Measurements from ENCODE around the gene CYTH2.
"Not testable (repeated sequence)": the region's sequence is repeated elsewhere in the genome, so short reads cannot be mapped to it uniquely, and the experiment has no call there.

CYTH2 gene

GRCh38 chr19:48513289-48514122 lies 44.3 kb downstream of the CYTH2 start:
- peak; percentile 75 for DNase-seq

- DNase-seq, result no peak
These were observed 44.9 kb downstream of the CYTH2 start for GRCh38 chr19:48514123-48514458.

- DNase-seq, result no peak
These were observed 47.4 kb downstream of the CYTH2 start for GRCh38 chr19:48516536-48516935.

GRCh38 chr19:48518207-48518606 lies 49.0 kb downstream of the CYTH2 start:
- DNase-seq, result no peak

- not testable (repeated sequence) for DNase-seq
These were observed 50.3 kb downstream of the CYTH2 start for GRCh38 chr19:48519426-48519825.

- no peak for DNase-seq
These were observed 51.0 kb downstream of the CYTH2 start for GRCh38 chr19:48520134-48520533.

- no peak for DNase-seq
These were observed 55.1 kb downstream of the CYTH2 start for GRCh38 chr19:48524221-48524620.

- DNase-seq, result no peak
These were observed 55.6 kb downstream of the CYTH2 start for GRCh38 chr19:48524732-48525131.

GRCh38 chr19:48529156-48529555 lies 60.0 kb downstream of the CYTH2 start:
- no peak for DNase-seq

GRCh38 chr19:48530066-48530720 lies 61.0 kb downstream of the CYTH2 start:
- DNase-seq, result no peak

- DNase-seq, result no peak
These were observed 61.6 kb downstream of the CYTH2 start for GRCh38 chr19:48530770-48531169.

Measured in NCI-H345 (cell line).